Activated CD4-positive, alpha-beta T cell treated with anti-CD3 and anti-CD28 coated beads, Interleukin-2, amount 10 ng/mL, durations not matched to agents 7 days and 5 days (primary cell): ENCODE measurements around the gene PHF20. TPM values are rescaled to one million over a fixed set of nuclear protein-coding genes. Genes with fewer than 3 reads are reported as not detected.
"Not testable (repeated sequence)": the region's sequence is repeated elsewhere in the genome, so short reads cannot be mapped to it uniquely, and the experiment has no call there.

Experiments used
- CTCF ChIA-PET: fragments of 350-600 bp; sonication (Branson Sonifier 250); formaldehyde crosslinking; loops from one replicate; lab custom pipeline; 2021; ENCODE audit warnings: antibody characterized with exemption; lab: Charles Lee
- POLR2A ChIA-PET: fragments of 350-600 bp; sonication (Branson Sonifier 250); formaldehyde crosslinking; loops from one replicate; lab custom pipeline; 2021; ENCODE audit warnings: antibody characterized with exemption; lab: Charles Lee
- DNase-seq: peaks from one replicate; pipeline ENCODE4 v3.0.0-alpha.2; 2020
- H3K27ac Mint-ChIP-seq: one replicate; pipeline ENCODE4 v1.8.0; 2021; ENCODE audit warnings: mild to moderate bottlenecking, moderate library complexity, mixed read lengths
- H3K27me3 Mint-ChIP-seq: one replicate; pipeline ENCODE4 v1.8.0; 2021; ENCODE audit warnings: mixed read lengths
- H3K36me3 Mint-ChIP-seq: one replicate; pipeline ENCODE4 v1.8.0; 2021; ENCODE audit warnings: low read depth, mixed read lengths
- H3K4me1 Mint-ChIP-seq: one replicate; pipeline ENCODE4 v1.8.0; 2021; ENCODE audit warnings: mixed read lengths
- H3K4me3 Mint-ChIP-seq: one replicate; pipeline ENCODE4 v1.8.0; 2021; ENCODE audit warnings: mild to moderate bottlenecking, moderate library complexity, mixed read lengths
- H3K9me3 Mint-ChIP-seq: one replicate; pipeline ENCODE4 v1.8.0; 2021; ENCODE audit warnings: mixed read lengths
- total RNA-seq, 2 experiments: library from RNA; stranded (reverse); gene quantifications; one replicate each; pipeline ENCODE4 v1.2.3, GENCODE V29; 2021

PHF20 gene
- total RNA-seq, 2 experiments from 2014 or later = 47.8 to 49.0 TPM

GRCh38 chr20:35831971-35832370, 60.2 kb downstream of the PHF20 start:
- Mint-ChIP-seq H3K36me3 (peaks cover 26% of the 10 kb centered on the region), H3K4me1 (peaks cover 13% of the 10 kb centered on the region), H3K4me3 (no peak overlapping the region), H3K27ac (no peak overlapping the region), H3K27me3 (no peaks in the 10 kb centered on the region), H3K9me3 (peaks cover 2% of the 10 kb centered on the region)
- ChIA-PET CTCF (interaction anchor here (1.3 kb wide), 1 partner anchor 52 kb away, joined by 3 read pairs; no protein-coding TSS in a partner anchor), POLR2A (no interaction called here)
- DNase-seq = no peak

GRCh38 chr20:35833241-35833640, 61.4 kb downstream of the PHF20 start:
- H3K4me1 Mint-ChIP-seq = peaks cover 12% of the 10 kb centered on the region
- ChIA-PET CTCF (no interaction called here), POLR2A (no interaction called here)
- no peaks in the 10 kb centered on the region for H3K27me3 Mint-ChIP-seq
- H3K36me3 Mint-ChIP-seq = peaks cover 23% of the 10 kb centered on the region
- no peak overlapping the region for H3K4me3 Mint-ChIP-seq
- H3K27ac Mint-ChIP-seq = no peak overlapping the region
- H3K9me3 Mint-ChIP-seq = peaks cover 2% of the 10 kb centered on the region
- no peak for DNase-seq

- ChIA-PET POLR2A (interaction anchor here (0.6 kb wide), 1 partner anchor 11 kb away, joined by 3 read pairs; no protein-coding TSS in a partner anchor), CTCF (no interaction called here)
- no peaks in the 10 kb centered on the region for H3K27me3 Mint-ChIP-seq
- peaks cover 24% of the 10 kb centered on the region for H3K36me3 Mint-ChIP-seq
- no peak overlapping the region for H3K27ac Mint-ChIP-seq
- no peak for DNase-seq
- no peak overlapping the region for H3K4me3 Mint-ChIP-seq
- H3K9me3 Mint-ChIP-seq = peaks cover 4% of the 10 kb centered on the region
- H3K4me1 Mint-ChIP-seq = peaks cover 18% of the 10 kb centered on the region
These were observed 65.9 kb downstream of the PHF20 start for GRCh38 chr20:35837577-35838195.

GRCh38 chr20:35838205-35838604, 66.4 kb downstream of the PHF20 start:
- POLR2A ChIA-PET = no interaction called here

DNA sequence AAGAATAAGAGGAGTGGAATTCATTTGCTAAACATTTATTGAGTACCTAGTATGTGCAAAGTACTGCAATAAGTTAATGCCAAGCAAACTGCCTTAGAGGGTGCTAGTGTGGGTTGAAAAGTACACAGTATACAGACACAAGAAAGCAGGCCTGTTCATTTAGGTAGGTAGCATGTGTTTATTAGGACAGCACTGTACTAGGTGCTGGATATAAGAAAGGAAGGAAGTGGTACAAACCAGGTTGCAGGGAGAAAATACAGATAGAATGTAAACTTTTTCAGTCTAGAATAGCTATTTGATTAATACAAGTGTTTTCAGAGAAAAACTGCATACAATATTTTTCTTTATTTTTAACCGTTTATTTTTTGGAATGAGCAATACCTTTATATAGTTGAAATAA, 68.1 kb downstream of the PHF20 start:
- peaks cover 35% of the 10 kb centered on the region for H3K36me3 Mint-ChIP-seq
- no peak overlapping the region for H3K4me3 Mint-ChIP-seq
- H3K9me3 Mint-ChIP-seq = peaks cover 6% of the 10 kb centered on the region
- H3K27ac Mint-ChIP-seq = no peak overlapping the region
- no peaks in the 10 kb centered on the region for H3K27me3 Mint-ChIP-seq
- peaks cover 14% of the 10 kb centered on the region for H3K4me1 Mint-ChIP-seq
- CTCF ChIA-PET = interaction anchor here (2.1 kb wide), 1 partner anchor 11 kb away, joined by 6 read pairs; no protein-coding TSS in a partner anchor
- DNase-seq = no peak
- POLR2A ChIA-PET = interaction anchor here (0.7 kb wide), 1 partner anchor 24 kb away, joined by 3 read pairs; no protein-coding TSS in a partner anchor

More at GRCh38 chr20:35838205-35838604, 66.4 kb downstream of the PHF20 start:
- H3K4me3 Mint-ChIP-seq = no peak overlapping the region
- CTCF ChIA-PET = no interaction called here
- H3K9me3 Mint-ChIP-seq = peaks cover 6% of the 10 kb centered on the region
- peaks cover 18% of the 10 kb centered on the region for H3K4me1 Mint-ChIP-seq
- peaks cover 25% of the 10 kb centered on the region for H3K36me3 Mint-ChIP-seq
- no peak for DNase-seq
- no peak overlapping the region for H3K27ac Mint-ChIP-seq
- no peaks in the 10 kb centered on the region for H3K27me3 Mint-ChIP-seq

GRCh38 chr20:35840421-35840820, 68.6 kb downstream of the PHF20 start:
- no peak overlapping the region for H3K27ac Mint-ChIP-seq
- no peak overlapping the region for H3K4me3 Mint-ChIP-seq
- peaks cover 6% of the 10 kb centered on the region for H3K9me3 Mint-ChIP-seq
- ChIA-PET CTCF (interaction anchor here (0.7 to 2.1 kb wide), 2 partner anchors 10 to 1728 kb away, joined by 3 to 6 read pairs; partner anchors contain the start of gene EIF2S2), POLR2A (interaction anchor here (0.7 kb wide), 1 partner anchor 24 kb away, joined by 3 read pairs; no protein-coding TSS in a partner anchor)
- no peak for DNase-seq
- peaks cover 14% of the 10 kb centered on the region for H3K4me1 Mint-ChIP-seq
- no peaks in the 10 kb centered on the region for H3K27me3 Mint-ChIP-seq
- H3K36me3 Mint-ChIP-seq = peaks cover 36% of the 10 kb centered on the region

GRCh38 chr20:35842361-35842760, 70.5 kb downstream of the PHF20 start:
- ChIA-PET CTCF (interaction anchor here (0.5 to 0.8 kb wide), 3 partner anchors 45 to 252 kb away, joined by 3 read pairs; partner anchors contain the start of gene SCAND1), POLR2A (no interaction called here)
- no peak for DNase-seq
- Mint-ChIP-seq H3K4me1 (peaks cover 14% of the 10 kb centered on the region), H3K4me3 (no peak overlapping the region), H3K27me3 (no peaks in the 10 kb centered on the region), H3K27ac (no peak overlapping the region), H3K9me3 (peaks cover 6% of the 10 kb centered on the region), H3K36me3 (peaks cover 41% of the 10 kb centered on the region)

DNA sequence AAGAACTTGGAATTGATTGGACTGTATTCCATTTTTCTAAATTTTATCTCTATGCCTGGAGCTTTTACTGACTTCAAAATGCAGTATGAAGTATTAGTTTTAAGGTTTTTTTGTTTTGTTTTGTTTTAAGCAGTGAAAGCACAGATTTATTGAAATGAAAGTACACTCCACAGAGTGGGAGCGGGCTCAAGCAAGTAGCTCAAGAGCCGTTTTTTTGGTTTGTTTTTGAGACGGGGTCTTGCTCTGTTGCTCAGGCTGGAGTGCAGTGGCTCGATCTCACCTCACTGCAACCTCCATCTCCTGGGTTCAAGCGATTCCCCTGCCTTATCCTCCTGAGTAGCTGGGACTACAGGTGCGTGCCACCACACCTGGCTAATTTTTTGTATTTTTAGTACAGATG, 72.1 kb downstream of the PHF20 start:
- peaks cover 14% of the 10 kb centered on the region for H3K4me1 Mint-ChIP-seq
- H3K4me3 Mint-ChIP-seq, H3K27ac Mint-ChIP-seq, DNase-seq, H3K9me3 Mint-ChIP-seq, H3K27me3 Mint-ChIP-seq, POLR2A ChIA-PET: not testable (repeated sequence)
- CTCF ChIA-PET = interaction anchor here (0.6 to 1.6 kb wide), 4 partner anchors 9 to 786 kb away, joined by 3 to 6 read pairs (median 4); partner anchors contain the start of gene SCAND1
- peaks cover 42% of the 10 kb centered on the region for H3K36me3 Mint-ChIP-seq

DNA sequence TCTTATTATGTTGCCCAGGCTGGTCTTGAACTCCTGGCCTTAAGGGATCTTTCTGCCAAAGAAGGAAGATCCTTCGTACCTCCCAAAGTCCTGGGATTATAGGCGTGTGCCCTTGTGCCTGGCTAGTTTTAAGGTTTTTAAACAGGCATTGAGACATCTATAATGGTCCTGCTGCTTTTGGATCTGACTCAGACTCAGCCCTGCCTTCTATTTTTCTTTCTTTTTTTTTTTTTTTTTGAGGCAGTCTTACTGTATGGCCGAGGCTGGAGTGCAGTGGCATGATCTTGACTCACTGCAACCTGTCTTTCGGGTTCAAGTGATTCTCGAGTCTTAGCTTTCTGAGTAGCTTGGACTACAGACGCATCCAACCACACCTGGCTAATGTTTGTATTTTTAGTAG, 73.7 kb downstream of the PHF20 start:
- no peaks in the 10 kb centered on the region for H3K27me3 Mint-ChIP-seq
- POLR2A ChIA-PET = no interaction called here
- peaks cover 6% of the 10 kb centered on the region for H3K4me1 Mint-ChIP-seq
- H3K9me3 Mint-ChIP-seq = peaks cover 6% of the 10 kb centered on the region
- no peak overlapping the region for H3K4me3 Mint-ChIP-seq
- DNase-seq = no peak
- no peak overlapping the region for H3K27ac Mint-ChIP-seq
- CTCF ChIA-PET = no interaction called here
- H3K36me3 Mint-ChIP-seq = peaks cover 49% of the 10 kb centered on the region

- DNase-seq = no peak
- no peak overlapping the region for H3K27ac Mint-ChIP-seq
- ChIA-PET POLR2A (no interaction called here), CTCF (interaction anchor here (1.1 to 1.7 kb wide), 3 partner anchors 12 to 112 kb away, joined by 3 to 4 read pairs (median 4); no protein-coding TSS in a partner anchor)
- H3K36me3 Mint-ChIP-seq = peaks cover 38% of the 10 kb centered on the region
- H3K4me3 Mint-ChIP-seq = no peak overlapping the region
- no peaks in the 10 kb centered on the region for H3K9me3 Mint-ChIP-seq
- H3K27me3 Mint-ChIP-seq = no peaks in the 10 kb centered on the region
- H3K4me1 Mint-ChIP-seq = peaks cover 4% of the 10 kb centered on the region
These were observed 77.9 kb downstream of the PHF20 start for GRCh38 chr20:35849706-35850105.

GRCh38 chr20:35851659-35852058, 79.8 kb downstream of the PHF20 start:
- H3K4me3 Mint-ChIP-seq, H3K9me3 Mint-ChIP-seq, H3K27me3 Mint-ChIP-seq, DNase-seq, H3K27ac Mint-ChIP-seq, POLR2A ChIA-PET, H3K4me1 Mint-ChIP-seq: not testable (repeated sequence)
- CTCF ChIA-PET = interaction anchor here (1.0 to 1.3 kb wide), 2 partner anchors 16 to 267 kb away, joined by 3 to 5 read pairs; no protein-coding TSS in a partner anchor
- peaks cover 46% of the 10 kb centered on the region for H3K36me3 Mint-ChIP-seq

DNA sequence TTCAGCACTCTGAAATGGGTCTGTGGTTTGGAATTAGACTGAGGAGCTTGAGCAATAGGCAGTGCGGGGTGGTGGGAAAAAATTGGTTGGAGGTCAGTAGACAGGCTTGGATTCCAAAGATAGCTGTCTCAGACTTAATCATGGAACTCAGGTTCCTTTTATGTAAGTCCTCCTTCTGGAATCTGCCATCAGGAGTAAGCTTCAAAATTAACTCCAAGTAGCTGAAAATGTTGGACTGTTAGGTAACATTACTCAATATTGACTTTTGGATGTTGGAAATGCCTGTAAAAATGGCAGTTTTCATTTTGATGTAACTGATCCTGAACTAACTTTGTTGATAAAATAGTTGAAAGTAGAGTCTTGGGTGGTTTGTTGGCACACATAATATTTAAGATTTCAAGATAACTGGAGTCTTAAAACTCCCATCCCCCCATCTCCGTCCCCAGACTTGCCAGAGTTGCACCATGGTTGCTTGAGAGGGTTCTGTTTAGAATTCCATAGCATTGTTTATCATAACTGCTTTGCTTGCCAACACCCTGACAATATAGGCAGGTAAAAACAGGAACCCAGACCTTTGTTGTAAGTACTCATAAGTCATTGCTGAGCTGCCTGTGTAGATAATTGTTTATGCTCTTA, 83.0 kb downstream of the PHF20 start:
- Mint-ChIP-seq H3K27ac (peak overlapping the region; percentile 28), H3K27me3 (no peaks in the 10 kb centered on the region), H3K4me1 (peaks cover 4% of the 10 kb centered on the region), H3K4me3 (no peak overlapping the region), H3K9me3 (no peaks in the 10 kb centered on the region), H3K36me3 (peaks cover 36% of the 10 kb centered on the region)
- no peak for DNase-seq
- POLR2A ChIA-PET = no interaction called here
- CTCF ChIA-PET = no interaction called here

DNA sequence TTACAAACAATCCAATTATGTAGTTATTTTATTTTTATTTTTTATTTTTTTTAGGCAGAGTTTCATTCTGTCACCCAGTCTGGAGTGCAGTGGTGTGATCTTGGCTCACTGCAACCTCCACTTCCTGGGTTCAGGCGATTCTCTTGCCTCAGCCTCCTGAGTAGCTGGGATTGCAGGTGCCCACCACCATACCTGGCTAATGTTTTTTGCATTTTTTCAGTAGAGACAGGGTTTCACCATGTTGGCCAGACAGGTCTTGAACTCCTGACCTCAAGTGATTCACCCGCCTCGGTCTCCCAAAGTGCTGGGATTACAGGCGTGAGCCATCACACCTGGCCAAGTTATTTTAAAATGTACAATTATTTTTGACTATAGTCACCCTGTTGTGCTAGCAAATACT, 83.8 kb downstream of the PHF20 start:
- H3K4me3 Mint-ChIP-seq, H3K27ac Mint-ChIP-seq, H3K4me1 Mint-ChIP-seq, POLR2A ChIA-PET, CTCF ChIA-PET, H3K27me3 Mint-ChIP-seq, DNase-seq, H3K9me3 Mint-ChIP-seq: not testable (repeated sequence)
- peaks cover 35% of the 10 kb centered on the region for H3K36me3 Mint-ChIP-seq
